Peyer's patch (tissue), 4 donors: ENCODE data around the gene ZC3HAV1.

Experiments
- CTCF ChIP-seq, 6 experiments: fragments of 450-650 bp in 4 of 6; fragments of 200-600 bp in 2 of 6; sonication (generic) in 1 of 6; IDR thresholded peaks; one replicate each; pipeline ENCODE4 v1.5.1; 2017 to 2019; ENCODE audit warnings: antibody characterized with exemption in 6 of 6, mild to moderate bottlenecking in 3 of 6, moderate library complexity in 1 of 6
- POLR2A ChIP-seq, 2 donors: fragments of 450-650 bp; IDR thresholded peaks; one replicate each; pipeline ENCODE4 v1.5.1; 2017; ENCODE audit warnings: antibody characterized with exemption in 2 of 2, mild to moderate bottlenecking in 2 of 2, moderate library complexity in 2 of 2

GRCh38 chr7:139152149-139152548 lies 42.6 kb upstream of the ZC3HAV1 start:
- TF ChIP-seq CTCF (IDR thresholded peaks at IDR 0.05) (no peak), POLR2A (IDR thresholded peaks at IDR 0.05) (no peak)
